ENCODE data around the gene SNAPC4. TPM values are rescaled to one million over a fixed set of nuclear protein-coding genes. Genes with fewer than 3 reads are reported as not detected.

The SNAPC4 gene
- total RNA-seq, 4 donors from 2014 or later: 2.4 to 10.4 (median 3.7) TPM

- TF ChIP-seq CTCF (IDR thresholded peaks at IDR 0.05; ENCODE audit: low read depth): no peak
Measured at GRCh38 chr9:136370687-136371532, 29.1 kb downstream of the SNAPC4 start.

GRCh38 chr9:136370037-136370436, 29.9 kb downstream of the SNAPC4 start:
- no peak for TF ChIP-seq CTCF (IDR thresholded peaks at IDR 0.05; ENCODE audit: low read depth)

- no peak for TF ChIP-seq CTCF (IDR thresholded peaks at IDR 0.05; ENCODE audit: low read depth)
Measured at GRCh38 chr9:136368190-136368589, 31.8 kb downstream of the SNAPC4 start.

GRCh38 chr9:136367296-136368145, 32.4 kb downstream of the SNAPC4 start:
- no peak for TF ChIP-seq CTCF (IDR thresholded peaks at IDR 0.05; ENCODE audit: low read depth)

- no peak for TF ChIP-seq CTCF (IDR thresholded peaks at IDR 0.05; ENCODE audit: low read depth)
Measured at GRCh38 chr9:136366826-136367225, 33.1 kb downstream of the SNAPC4 start.

- no peak for TF ChIP-seq CTCF (IDR thresholded peaks at IDR 0.05; ENCODE audit: low read depth)
Measured at GRCh38 chr9:136365775-136366222, 34.2 kb downstream of the SNAPC4 start.

Data from subcutaneous adipose tissue (tissue), 4 donors.